K562 (cell line): Measurements from ENCODE around the gene TMEM41B. TPM values are rescaled to one million over a fixed set of nuclear protein-coding genes. Genes with fewer than 3 reads are reported as not detected.
A peak's percentile ranks its signal among the peaks of the same experiment; 100 is the strongest.

Experiments used
- ARHGAP35 ChIP-seq: fragments of 450-650 bp; IDR thresholded peaks from 2 replicates; pipeline ENCODE4 v1.6.1; 2018; ENCODE audit not compliant: partially characterized antibody
- ARNT ChIP-seq, 2 experiments: fragments of 450-650 bp; IDR thresholded peaks; 2 replicates each; pipeline ENCODE4 v1.6.1; 2016; ENCODE audit warnings: mild to moderate bottlenecking in 1 of 2
- C11orf30 ChIP-seq: fragments of 450-650 bp; IDR thresholded peaks from 2 replicates; pipeline ENCODE4 v1.6.1; 2016; ENCODE audit warnings: low read depth, mild to moderate bottlenecking
- CBX1 ChIP-seq: sonication (generic); IDR thresholded peaks from 2 replicates; pipeline ENCODE4 v1.6.1; 2016; ENCODE audit warnings: antibody characterized with exemption, low read depth, mild to moderate bottlenecking
- E2F3 ChIP-seq: fragments of 250-450 bp; sonication (Bioruptor Pico); IDR thresholded peaks from 2 replicates; pipeline ENCODE4 v1.4.0; 2020; ENCODE audit warnings: mild to moderate bottlenecking
- ETS1 ChIP-seq: conservative IDR thresholded peaks from 2 replicates; pipeline ENCODE4 v1.6.1; 2011; ENCODE audit warnings: low read depth, mild to moderate bottlenecking, low read length; ENCODE audit not compliant: control insufficient read depth
- FIP1L1 ChIP-seq: fragments of 200-400 bp; formaldehyde crosslinking; IDR thresholded peaks from 2 replicates; pipeline ENCODE4 v1.6.1; 2018; ENCODE audit warnings: mild to moderate bottlenecking, low read depth, low read length; ENCODE audit not compliant: poor library complexity, severe bottlenecking
- JUND ChIP-seq, 2 experiments: IDR thresholded peaks; 2 replicates in 1 of 2; 3 replicates in 1 of 2; pipeline ENCODE4 v1.6.1; 2011; ENCODE audit warnings: borderline replicate concordance in 2 of 2, low read depth in 2 of 2, low read length in 2 of 2, improper control_type of control experiment in 1 of 2, missing biosample characterization in 1 of 2, missing genetic modification characterization in 1 of 2, missing genetic modification reagents in 1 of 2
- MEF2D ChIP-seq: conservative IDR thresholded peaks from 2 replicates; pipeline ENCODE4 v1.6.1; 2016; ENCODE audit warnings: low read depth, missing genetic modification characterization, missing compliant biosample characterization
- NBN ChIP-seq: fragments of 450-650 bp; IDR thresholded peaks from 2 replicates; pipeline ENCODE4 v1.6.1; 2016; ENCODE audit warnings: low read depth, mild to moderate bottlenecking
- NRF1 ChIP-seq, 2 experiments: fragments of 450-650 bp; IDR thresholded peaks in 1 of 2; conservative IDR thresholded peaks in 1 of 2; 2 replicates each; pipeline ENCODE4 v1.6.1; 2014; ENCODE audit warnings: mild to moderate bottlenecking in 2 of 2
- PTBP1 ChIP-seq: fragments of 200-400 bp; formaldehyde crosslinking; IDR thresholded peaks from 2 replicates; pipeline ENCODE4 v1.6.1; 2017; ENCODE audit warnings: low read depth, low read length
- PTTG1 ChIP-seq: fragments of 450-650 bp; IDR thresholded peaks from 2 replicates; pipeline ENCODE4 v1.6.1; 2016; ENCODE audit warnings: low read depth, mild to moderate bottlenecking, missing genetic modification characterization, missing compliant biosample characterization
- SMARCA5 ChIP-seq: fragments of 450-650 bp; IDR thresholded peaks from 2 replicates; pipeline ENCODE4 v1.6.1; 2016
- SMARCC2 ChIP-seq: fragments of 450-650 bp; IDR thresholded peaks from 2 replicates; pipeline ENCODE4 v1.6.1; 2017; ENCODE audit warnings: antibody characterized with exemption, moderate library complexity, mild to moderate bottlenecking, low read depth
- ZFPM2 ChIP-seq: fragments of 250-450 bp; sonication (Bioruptor Pico); IDR thresholded peaks from 2 replicates; pipeline ENCODE4 v1.5.1; 2022; ENCODE audit warnings: mild to moderate bottlenecking
- ZNF197 ChIP-seq: fragments of 200-800 bp; sonication (Bioruptor generic); IDR thresholded peaks from 2 replicates; pipeline ENCODE4 v1.6.1; 2016; ENCODE audit warnings: low read depth, missing genetic modification characterization, missing compliant biosample characterization
- ZNF316 ChIP-seq: fragments of 450-650 bp; IDR thresholded peaks from 2 replicates; pipeline ENCODE4 v1.6.1; 2016
- ZNF699 ChIP-seq: fragments of 250-450 bp; sonication (Bioruptor Pico); IDR thresholded peaks from 2 replicates; pipeline ENCODE4 v1.8.0; 2021; ENCODE audit warnings: mild to moderate bottlenecking, moderate library complexity; ENCODE audit not compliant: insufficient replicate concordance
- polyA plus RNA-seq, 8 experiments: library from polyadenylated mRNA; depleted of rRNA in 4 of 8; stranded (reverse) in 5 of 8; unstranded in 3 of 8; fragments of >200 nt; fragmentation: Nextera tagmentation in 2 of 8; fragmentation: Illumina TruSeq in 1 of 8; extraction: Ambion mirVana in 2 of 8; extraction: Trizol in 1 of 8; gene quantifications; 2 replicates each; pipeline versions ENCODE4 v1.2.1 to v1.2.3, GENCODE V29; 2011 to 2014; ENCODE audit warnings: inconsistent platforms in 1 of 8, missing spikeins in 1 of 8
- total RNA-seq, 7 experiments: library from RNA; depleted of rRNA in 6 of 7; stranded (reverse); fragments of >200 nt in 6 of 7; fragmentation: Illumina TruSeq in 2 of 7; extraction: Trizol in 2 of 7; gene quantifications; 2 replicates each; pipeline versions ENCODE4 v1.2.1 to v1.2.3, GENCODE V29; 2011 to 2021; ENCODE audit warnings: low replicate concordance in 1 of 7
- TF ChIP-seq, protein P1 (sequence below): sonication (generic); formaldehyde crosslinking; IDR thresholded peaks from 2 replicates; pipeline ENCODE4 v1.8.0; 2023; ENCODE audit warnings: mild to moderate bottlenecking, missing genetic modification reagents

The TMEM41B gene
- total and polyA plus RNA-seq, 9 of the 15 experiments (the other 6 are each of a cell fraction or from before 2014, with no cell fraction given), result 17.1 to 89.6 (median 48.7) TPM

DNA sequence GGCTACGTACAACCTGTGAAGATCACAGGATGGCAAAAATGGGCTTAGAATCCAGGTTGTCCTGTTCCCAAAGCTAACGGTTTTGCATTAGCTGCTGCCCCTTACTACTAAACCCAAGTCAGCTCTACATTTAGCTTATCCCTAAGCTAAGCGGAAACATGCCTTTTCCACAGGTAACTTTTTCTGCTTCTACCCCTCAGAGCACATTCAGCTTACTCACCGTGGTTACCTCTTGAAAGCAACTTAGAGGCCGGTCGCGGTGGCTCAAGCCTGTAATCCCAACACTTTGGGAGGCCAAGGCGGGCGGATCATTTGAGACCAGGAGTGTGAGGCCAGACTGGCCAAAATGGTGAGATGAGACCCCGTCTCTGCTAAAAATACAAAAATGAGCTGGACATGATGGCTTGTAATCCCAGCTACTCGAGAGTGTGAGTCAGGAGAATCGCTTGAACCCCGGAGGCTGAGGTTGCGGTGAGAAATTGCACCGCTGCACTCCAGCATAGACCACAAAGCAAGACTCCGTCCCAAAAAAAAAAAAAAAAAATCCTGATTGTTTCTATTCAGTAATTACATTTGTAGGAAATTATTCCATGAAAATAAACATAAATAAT, 790 bp upstream of the TMEM41B start (continued):
- TF ChIP-seq ZFPM2, result no peak
- no peak for TF ChIP-seq PTBP1
- TF ChIP-seq ZNF699 (CRISPR knock-in tag), result no peak
- TF ChIP-seq NBN, result 0 out of 2 replicates have a peak, but pooled peaks have one; percentile 23
- TF ChIP-seq E2F3, result no peak
- 0 out of 2 replicates have a peak, but pooled peaks have one; percentile 28 for TF ChIP-seq ZNF316
- no peak for TF ChIP-seq ETS1
- TF ChIP-seq NRF1 (conservative IDR thresholded peaks at IDR 0.05 in 1 of 2, IDR thresholded peaks at IDR 0.05 in 1 of 2), result no peak
- 0 out of 2 replicates have a peak, but pooled peaks have one; percentile 2 for TF ChIP-seq JUND (IDR thresholded peaks at IDR 0.05; ENCODE audit: borderline replicate concordance, low read depth, low read length)
- TF ChIP-seq JUND (tag; IDR thresholded peaks at IDR 0.05; ENCODE audit: borderline replicate concordance, low read depth, low read length), result no peak; the same call in 2 of the 3 replicates
- no peak for TF ChIP-seq CBX1
- TF ChIP-seq, protein P1, sequence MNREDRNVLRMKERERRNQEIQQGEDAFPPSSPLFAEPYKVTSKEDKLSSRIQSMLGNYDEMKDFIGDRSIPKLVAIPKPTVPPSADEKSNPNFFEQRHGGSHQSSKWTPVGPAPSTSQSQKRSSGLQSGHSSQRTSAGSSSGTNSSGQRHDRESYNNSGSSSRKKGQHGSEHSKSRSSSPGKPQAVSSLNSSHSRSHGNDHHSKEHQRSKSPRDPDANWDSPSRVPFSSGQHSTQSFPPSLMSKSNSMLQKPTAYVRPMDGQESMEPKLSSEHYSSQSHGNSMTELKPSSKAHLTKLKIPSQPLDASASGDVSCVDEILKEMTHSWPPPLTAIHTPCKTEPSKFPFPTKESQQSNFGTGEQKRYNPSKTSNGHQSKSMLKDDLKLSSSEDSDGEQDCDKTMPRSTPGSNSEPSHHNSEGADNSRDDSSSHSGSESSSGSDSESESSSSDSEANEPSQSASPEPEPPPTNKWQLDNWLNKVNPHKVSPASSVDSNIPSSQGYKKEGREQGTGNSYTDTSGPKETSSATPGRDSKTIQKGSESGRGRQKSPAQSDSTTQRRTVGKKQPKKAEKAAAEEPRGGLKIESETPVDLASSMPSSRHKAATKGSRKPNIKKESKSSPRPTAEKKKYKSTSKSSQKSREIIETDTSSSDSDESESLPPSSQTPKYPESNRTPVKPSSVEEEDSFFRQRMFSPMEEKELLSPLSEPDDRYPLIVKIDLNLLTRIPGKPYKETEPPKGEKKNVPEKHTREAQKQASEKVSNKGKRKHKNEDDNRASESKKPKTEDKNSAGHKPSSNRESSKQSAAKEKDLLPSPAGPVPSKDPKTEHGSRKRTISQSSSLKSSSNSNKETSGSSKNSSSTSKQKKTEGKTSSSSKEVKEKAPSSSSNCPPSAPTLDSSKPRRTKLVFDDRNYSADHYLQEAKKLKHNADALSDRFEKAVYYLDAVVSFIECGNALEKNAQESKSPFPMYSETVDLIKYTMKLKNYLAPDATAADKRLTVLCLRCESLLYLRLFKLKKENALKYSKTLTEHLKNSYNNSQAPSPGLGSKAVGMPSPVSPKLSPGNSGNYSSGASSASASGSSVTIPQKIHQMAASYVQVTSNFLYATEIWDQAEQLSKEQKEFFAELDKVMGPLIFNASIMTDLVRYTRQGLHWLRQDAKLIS (CRISPR knock-in tag), result peak; percentile 6; the same call in 1 of the 2 replicates
- TF ChIP-seq SMARCC2, result 0 out of 2 replicates have a peak, but pooled peaks have one; percentile 72
- TF ChIP-seq C11orf30, result peak; percentile 33; the same call in 1 of the 2 replicates
- TF ChIP-seq ARNT (IDR thresholded peaks at IDR 0.05), result peak; percentile 59 to 78
- TF ChIP-seq PTTG1 (tag), result no peak
- no peak for TF ChIP-seq FIP1L1
- no peak for TF ChIP-seq ARHGAP35
- TF ChIP-seq SMARCA5, result peak; percentile 72; the same call in 1 of the 2 replicates
- TF ChIP-seq MEF2D, result no peak; the same call in 1 of the 2 replicates
- TF ChIP-seq ZNF197 (CRISPR knock-in tag), result no peak
